H4 (cell line): ENCODE results near the gene LRP2BP. TPM values are rescaled to one million over a fixed set of nuclear protein-coding genes. Genes with fewer than 3 reads are reported as not detected.
A peak's percentile ranks its signal among the peaks of the same experiment; 100 is the strongest.

Experiments
- DNase-seq: peaks from one replicate; pipeline ENCODE4 v3.0.0-alpha.2; 2015; ENCODE audit warnings: low spot score
- total RNA-seq: library from RNA; depleted of rRNA; stranded (reverse); fragments of >200 nt; shearing (Covaris generic); gene quantifications from 2 replicates; pipeline ENCODE4 v1.2.3, GENCODE V29; 2014; rRNA removed

Gene LRP2BP
- 0.35 and 0.39 TPM in 2 replicates for total RNA-seq

DNA sequence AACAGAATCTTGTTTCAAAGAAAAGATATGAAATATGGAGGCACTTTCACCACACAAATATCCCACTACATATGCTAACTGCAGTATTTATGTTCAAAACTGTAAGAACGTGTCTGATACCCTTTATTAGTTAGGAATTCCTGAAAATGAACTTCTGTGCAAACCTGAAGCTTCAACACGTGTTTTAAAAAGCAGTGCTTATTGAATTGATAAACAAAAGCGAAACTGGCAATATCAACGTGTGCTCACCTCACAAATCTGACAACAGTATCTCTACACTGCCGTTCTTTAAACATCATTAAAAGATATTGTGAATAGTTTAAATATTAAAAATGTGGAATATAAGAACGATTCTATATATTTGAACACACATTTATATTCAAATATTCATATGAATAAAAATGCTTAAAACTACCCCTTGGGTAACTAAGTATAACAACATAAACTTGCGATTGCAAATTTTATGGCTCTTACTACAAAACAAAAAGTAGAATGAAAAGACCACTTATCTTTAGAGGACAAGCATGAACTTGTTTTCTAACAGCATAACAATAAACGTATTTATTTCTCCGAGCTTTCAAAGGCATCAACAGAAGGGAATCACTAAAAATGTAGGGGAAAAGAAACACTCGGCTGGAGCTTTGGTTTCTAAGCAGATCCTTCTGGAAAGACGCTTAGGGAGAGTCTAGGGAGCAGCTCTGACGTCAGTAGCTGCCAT is at the start of gene LRP2BP:
TSS of gene LRP2BP (minus strand) at position 687 of the 718 bp plus-strand sequence. CDS start 17,738 bp downstream, outside the sequence.
- DNase-seq: no peak

DNA sequence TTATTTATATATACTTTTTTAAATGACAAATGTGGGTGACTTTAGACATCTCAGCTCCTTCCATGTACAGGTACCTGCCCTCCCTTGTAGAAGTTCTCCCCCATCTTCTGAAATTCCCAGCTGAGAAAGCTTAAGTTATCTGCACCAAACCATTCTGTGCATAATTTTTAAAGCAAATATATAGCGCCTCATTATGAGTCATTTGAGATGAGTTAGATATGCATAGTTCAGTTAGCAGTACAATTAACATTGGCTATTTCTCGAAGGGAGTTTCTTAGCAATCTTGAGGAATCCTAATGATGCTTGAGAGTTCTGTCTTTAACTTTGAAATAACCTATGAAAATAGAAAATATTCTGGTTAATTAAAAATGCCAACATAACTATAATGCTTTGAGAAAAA is 49.5 kb upstream of the LRP2BP start:
- no peak for DNase-seq

GRCh38 chr4:185441479-185441878 is 45.8 kb upstream of the LRP2BP start:
- no peak for DNase-seq

DNA sequence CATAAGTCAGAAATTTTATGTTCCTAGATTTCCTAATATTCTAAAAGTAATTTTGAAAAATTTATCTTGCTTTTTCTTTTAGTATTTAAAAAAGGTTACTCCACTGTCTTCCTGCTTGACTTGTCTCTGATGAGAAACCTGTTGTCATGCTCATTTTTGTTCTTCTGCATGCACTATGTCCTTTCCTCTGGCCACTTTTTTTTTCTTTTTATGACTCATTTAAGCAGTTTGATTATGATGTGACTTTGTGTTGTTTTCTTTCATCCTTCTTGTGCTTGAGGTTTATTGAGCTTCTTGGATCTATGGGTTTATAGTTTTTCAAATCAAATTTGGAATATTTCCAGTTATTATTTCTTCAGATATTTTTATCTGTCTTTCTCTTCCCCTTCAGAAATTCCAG is 42.1 kb upstream of the LRP2BP start:
- DNase-seq: no peak

- DNase-seq: no peak
Measured at GRCh38 chr4:185435466-185435865, 39.7 kb upstream of the LRP2BP start.

- no peak for DNase-seq
Measured at GRCh38 chr4:185429660-185430059, 33.9 kb upstream of the LRP2BP start.

- no peak for DNase-seq
Measured at GRCh38 chr4:185426960-185427688, 31.4 kb upstream of the LRP2BP start.

- peak; percentile 77 for DNase-seq
Measured at GRCh38 chr4:185425647-185426352, 30.1 kb upstream of the LRP2BP start, which contains the start of gene UFSP2. Gene UFSP2, minus strand, starts transcription at chr4:185425964. Its CDS starts 96 bp downstream, at chr4:185425868.

DNA sequence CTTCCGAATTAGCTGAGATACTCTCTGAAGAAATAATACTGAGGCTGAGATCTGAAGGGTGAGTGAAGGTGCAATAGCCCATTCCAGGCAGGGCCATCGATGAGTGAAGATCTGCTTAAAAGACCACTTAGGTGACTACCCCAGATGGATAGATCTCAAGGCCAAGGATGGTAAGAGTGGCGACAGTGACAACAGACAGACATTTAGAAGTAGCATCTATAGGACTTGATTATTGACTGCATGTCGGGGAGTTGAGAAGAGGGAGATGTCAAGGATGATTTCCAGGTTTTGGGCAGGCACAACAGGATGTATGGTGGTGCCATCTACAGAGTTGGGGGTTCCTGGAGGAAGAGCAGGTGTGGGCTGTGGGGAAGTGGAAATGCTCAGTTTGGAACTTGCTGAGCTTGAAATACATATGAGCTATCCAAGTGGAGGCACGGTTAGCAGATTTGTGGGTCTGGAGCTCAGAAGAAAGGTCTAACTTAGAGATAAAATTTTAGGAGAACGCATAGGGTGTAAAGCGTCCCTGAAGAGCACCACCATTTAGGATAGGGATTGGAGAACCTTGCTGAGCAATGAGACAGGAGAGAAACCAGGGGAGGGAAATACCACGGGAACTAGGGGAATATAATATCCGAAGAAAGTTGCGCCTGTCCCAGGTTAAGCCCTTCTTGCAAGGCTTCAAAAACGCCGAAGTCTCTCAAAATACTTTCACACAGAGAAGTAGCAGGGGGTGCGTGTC is 29.4 kb upstream of the LRP2BP start:
- no peak for DNase-seq

GRCh38 chr4:185421366-185422124 is 25.8 kb upstream of the LRP2BP start:
- DNase-seq: no peak

DNA sequence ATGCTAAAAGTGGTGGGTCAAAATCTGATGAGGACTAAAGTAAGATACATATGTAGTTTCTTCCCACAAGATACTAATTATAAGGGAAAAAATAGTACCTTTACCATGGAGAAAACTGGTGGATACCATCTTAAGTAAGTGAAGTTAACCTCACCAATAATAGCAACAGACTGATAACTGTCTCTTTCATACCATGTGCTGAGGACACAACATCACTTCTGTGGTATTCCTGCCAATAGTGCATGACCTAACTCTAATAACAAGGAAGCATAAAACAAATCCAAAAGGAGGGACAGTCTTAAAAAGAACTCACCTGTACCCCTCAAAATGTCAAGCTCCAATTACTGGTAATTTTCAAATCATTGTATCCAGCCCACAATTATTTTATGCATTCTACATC is 21.2 kb upstream of the LRP2BP start:
- DNase-seq: no peak

DNA sequence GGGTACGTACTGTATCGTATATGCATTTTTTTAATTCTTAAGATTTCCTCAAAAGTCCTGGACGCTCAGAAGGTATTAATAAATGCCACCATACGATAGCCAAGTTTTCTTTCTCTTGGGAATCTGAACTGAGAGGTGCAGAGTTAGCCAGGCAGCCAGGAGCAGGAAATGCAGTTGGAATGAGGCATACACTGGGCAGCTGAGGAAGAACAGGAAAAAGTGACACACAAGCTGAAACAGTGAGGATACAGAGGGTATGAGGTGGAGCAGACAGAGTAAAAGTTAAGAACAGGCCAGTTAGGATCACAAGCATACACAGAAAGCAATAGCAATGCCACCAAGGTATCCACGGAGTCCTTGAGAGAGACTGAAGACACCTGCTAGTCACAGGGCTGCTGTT is 16.7 kb upstream of the LRP2BP start:
- no peak for DNase-seq

DNA sequence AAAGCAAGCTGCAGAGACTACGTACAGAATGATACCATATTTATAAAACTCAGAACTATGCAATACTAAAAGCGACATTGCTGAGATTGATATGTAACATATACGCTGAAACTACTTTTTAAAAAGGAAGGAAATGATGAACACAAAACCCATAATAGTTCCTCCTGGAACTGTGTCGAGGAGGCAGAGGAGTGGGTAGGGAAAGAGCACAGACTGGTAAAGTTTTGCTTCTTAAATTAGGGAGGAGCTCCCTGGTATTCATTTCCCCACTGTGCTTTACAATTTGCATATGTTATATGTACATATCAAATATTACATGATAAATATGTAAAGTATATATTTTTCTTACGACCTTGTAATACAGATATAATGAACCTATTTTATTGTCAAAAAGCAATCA is 16.1 kb upstream of the LRP2BP start:
- no peak for DNase-seq

DNA sequence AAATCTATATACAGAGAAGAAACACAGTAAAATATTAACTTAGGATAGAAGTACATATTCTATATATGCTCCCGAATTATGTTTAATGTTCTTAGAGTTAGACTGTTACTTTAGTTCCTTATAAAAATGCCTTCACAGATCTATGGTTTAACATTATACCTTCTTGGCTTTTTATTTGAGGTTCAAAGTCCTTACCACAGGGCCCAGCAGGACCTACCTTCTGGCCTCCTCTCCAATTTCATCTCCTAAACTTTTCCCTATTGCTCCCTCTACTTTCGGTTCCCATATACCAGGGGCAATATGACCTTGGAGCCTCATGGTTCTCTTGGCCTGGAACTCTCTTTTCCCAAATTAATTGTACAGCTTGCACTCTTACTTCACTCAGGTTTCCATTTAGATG is 12.7 kb upstream of the LRP2BP start:
- no peak for DNase-seq

GRCh38 chr4:185405296-185405999 is 9.7 kb upstream of the LRP2BP start:
- DNase-seq: no peak

- DNase-seq: no peak
Measured at GRCh38 chr4:185404031-185404430, 8.3 kb upstream of the LRP2BP start.

DNA sequence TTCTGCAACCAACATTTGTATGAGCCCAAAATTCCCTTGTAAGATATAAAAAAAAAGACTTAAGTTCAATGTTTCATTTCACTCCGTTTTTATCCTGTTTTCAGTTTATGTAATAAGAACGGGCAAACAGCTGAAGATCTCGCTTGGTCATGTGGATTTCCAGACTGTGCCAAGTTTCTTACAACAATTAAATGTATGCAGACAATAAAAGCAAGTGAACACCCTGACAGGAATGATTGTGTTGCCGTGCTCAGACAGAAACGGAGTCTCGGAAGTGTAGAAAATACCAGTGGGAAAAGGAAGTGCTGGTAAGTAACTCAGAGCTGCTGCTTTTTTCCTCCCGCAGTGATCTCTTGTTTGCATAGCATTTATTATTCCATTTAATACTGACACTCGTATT is 3.7 kb upstream of the LRP2BP start:
- DNase-seq: no peak

- no peak for DNase-seq
Measured at GRCh38 chr4:185398618-185399017, 2.9 kb upstream of the LRP2BP start.

DNA sequence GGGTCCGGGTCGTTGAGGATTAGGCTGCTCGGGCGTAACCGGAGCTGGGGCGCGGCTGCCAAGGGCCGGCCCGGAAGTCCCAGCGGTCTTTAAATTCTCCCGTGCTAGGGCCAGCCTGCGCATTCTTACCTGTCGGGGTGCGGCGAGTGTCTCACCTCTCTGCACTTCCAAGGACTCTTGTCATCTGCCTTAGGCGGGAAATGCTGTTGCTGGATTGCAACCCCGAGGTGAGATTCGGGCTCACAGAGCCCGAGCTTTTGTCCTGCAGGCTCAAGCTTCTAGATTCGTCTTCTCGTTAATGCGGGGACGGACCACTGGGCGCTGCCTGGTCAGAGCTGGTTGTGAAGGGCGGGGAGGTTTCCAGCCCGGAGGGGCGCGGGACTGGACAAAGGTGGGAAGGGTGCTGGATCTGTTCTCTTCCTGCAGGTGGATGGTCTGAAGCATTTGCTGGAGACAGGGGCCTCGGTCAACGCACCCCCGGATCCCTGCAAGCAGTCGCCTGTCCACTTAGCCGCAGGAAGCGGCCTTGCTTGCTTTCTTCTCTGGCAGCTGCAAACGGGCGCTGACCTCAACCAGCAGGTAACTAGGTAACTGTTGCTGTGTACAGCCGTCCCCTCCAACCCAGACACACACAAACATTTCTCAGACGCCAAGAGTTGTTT is 1.1 kb upstream of the LRP2BP start, which contains the start of gene ANKRD37:
TSS of gene ANKRD37 (plus strand) at position 118 of the 662 bp plus-strand sequence. CDS start at position 201, 83 bp downstream.
- no peak for DNase-seq
